Kidney (tissue), 14 donors: ENCODE measurements around the gene PFDN1. TPM values are rescaled to one million over a fixed set of nuclear protein-coding genes. Genes with fewer than 3 reads are reported as not detected.

Source experiments
- DNase-seq, 5 donors: peaks; one replicate each; pipeline ENCODE4 v3.0.0-alpha.2; 2013 to 2020
- FAIRE-seq: peaks from 2 replicates; lab custom pipeline; 2012; peaks lifted over from hg19 to GRCh38; lab: Jason Lieb, UNC
- H3K27ac ChIP-seq, 2 donors: one replicate each; pipeline ENCODE4 v1.7.0; 2013; ENCODE audit warnings: low read depth in 2 of 2, low read length in 2 of 2, inconsistent platforms in 1 of 2
- H3K27me3 ChIP-seq: one replicate; pipeline ENCODE4 v1.7.1; 2013; ENCODE audit warnings: low read length, inconsistent platforms; ENCODE audit not compliant: control insufficient read depth, insufficient read depth
- H3K36me3 ChIP-seq, 3 donors: one replicate each; pipeline versions ENCODE4 v1.7.0 to v1.7.1; 2013; ENCODE audit warnings: low read length in 3 of 3, control low read depth in 1 of 3, inconsistent platforms in 1 of 3; ENCODE audit not compliant: insufficient read depth in 3 of 3, control insufficient read depth in 2 of 3
- H3K4me1 ChIP-seq, 3 donors: one replicate each; pipeline versions ENCODE4 v1.7.0 to v1.7.1; 2013; ENCODE audit warnings: low read length in 3 of 3, inconsistent platforms in 1 of 3, low read depth in 1 of 3; ENCODE audit not compliant: control insufficient read depth in 2 of 3, insufficient read depth in 2 of 3
- H3K4me3 ChIP-seq, 3 donors: one replicate each; pipeline versions ENCODE4 v1.7.0 to v1.8.1; 2013; ENCODE audit warnings: low read length in 3 of 3, control low read depth in 1 of 3, inconsistent platforms in 1 of 3
- H3K9ac ChIP-seq, 3 donors: one replicate each; pipeline versions ENCODE4 v1.7.0 to v1.7.1; 2013; ENCODE audit warnings: low read length in 3 of 3, control low read depth in 1 of 3, inconsistent platforms in 1 of 3
- H3K9me3 ChIP-seq, 3 donors: one replicate each; pipeline versions ENCODE4 v1.7.0 to v1.7.1; 2013; ENCODE audit warnings: low read length in 3 of 3, control low read depth in 1 of 3, inconsistent platforms in 1 of 3; ENCODE audit not compliant: control insufficient read depth in 2 of 3, insufficient read depth in 1 of 3
- intact Hi-C: fragments of 100-400 bp; cut with DNase I; formaldehyde crosslinking; loops from one replicate; pipeline ENCODE4 v1.11.1; 2022
- polyA plus RNA-seq: library from polyadenylated mRNA; stranded (reverse); fragments of 350-450 nt; fragmentation: Illumina TruSeq; extraction: RNeasy Lipid Tissue Mini Kit (QIAGEN cat#74804); gene quantifications from one replicate; pipeline ENCODE4 v1.2.3, GENCODE V29; 2014; ENCODE audit warnings: low read depth, low replicate concordance; ENCODE audit not compliant: insufficient read depth
- total RNA-seq: library from RNA; stranded (reverse); fragmentation: NEBNext Ultra II Directional; extraction: Animal tissue kit (Norgen Biotek cat#: 25700); gene quantifications from one replicate; pipeline ENCODE4 v1.2.1, GENCODE V29; 2021
- TF ChIP-seq, protein P1 (sequence below): IDR thresholded peaks from 3 replicates; pipeline ENCODE4 v1.5.1; 2012; ENCODE audit warnings: mild to moderate bottlenecking, moderate library complexity, borderline replicate concordance; ENCODE audit not compliant: insufficient read depth; ENCODE audit errors: extremely low read depth
- donor health status: control.
- donor health status: control.
- donor health status: control.
- donor health status: control.
- donor health status: control.
- donor health status: DM: yes; HTN: yes; CAD: no.
- donor health status: Normal renal cell carcinoma (clear cell type).

The PFDN1 gene
- total and polyA plus RNA-seq, 2 donors from 2014 or later: 48.9 to 85.8 TPM

DNA sequence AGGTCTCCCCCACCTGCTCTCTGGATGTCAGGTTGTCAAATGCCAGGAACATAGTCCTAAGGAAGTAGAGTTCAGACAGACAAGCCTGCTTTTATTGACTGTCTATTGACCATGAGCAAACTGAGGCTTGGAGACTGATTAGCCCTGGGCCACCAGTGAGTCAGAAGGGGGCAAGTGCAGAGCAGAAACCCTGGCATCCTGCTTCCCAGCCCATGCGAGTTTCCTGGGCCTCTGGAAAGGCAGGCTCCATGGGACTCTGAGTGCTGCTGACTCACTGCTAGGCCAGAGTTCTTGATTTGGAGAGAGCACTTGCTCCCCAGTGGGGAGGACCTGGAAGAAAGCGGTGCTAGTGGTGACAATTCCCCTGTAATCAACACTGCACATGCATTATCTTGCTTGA, 46.3 kb upstream of the PFDN1 start:
- intact Hi-C loops: loop anchor here (5.0 kb wide), 1 partner anchor 102 kb away; no protein-coding TSS in a partner anchor
- H3K9me3 ChIP-seq: no peaks in the 10 kb centered on the region
- TF ChIP-seq, protein P1, sequence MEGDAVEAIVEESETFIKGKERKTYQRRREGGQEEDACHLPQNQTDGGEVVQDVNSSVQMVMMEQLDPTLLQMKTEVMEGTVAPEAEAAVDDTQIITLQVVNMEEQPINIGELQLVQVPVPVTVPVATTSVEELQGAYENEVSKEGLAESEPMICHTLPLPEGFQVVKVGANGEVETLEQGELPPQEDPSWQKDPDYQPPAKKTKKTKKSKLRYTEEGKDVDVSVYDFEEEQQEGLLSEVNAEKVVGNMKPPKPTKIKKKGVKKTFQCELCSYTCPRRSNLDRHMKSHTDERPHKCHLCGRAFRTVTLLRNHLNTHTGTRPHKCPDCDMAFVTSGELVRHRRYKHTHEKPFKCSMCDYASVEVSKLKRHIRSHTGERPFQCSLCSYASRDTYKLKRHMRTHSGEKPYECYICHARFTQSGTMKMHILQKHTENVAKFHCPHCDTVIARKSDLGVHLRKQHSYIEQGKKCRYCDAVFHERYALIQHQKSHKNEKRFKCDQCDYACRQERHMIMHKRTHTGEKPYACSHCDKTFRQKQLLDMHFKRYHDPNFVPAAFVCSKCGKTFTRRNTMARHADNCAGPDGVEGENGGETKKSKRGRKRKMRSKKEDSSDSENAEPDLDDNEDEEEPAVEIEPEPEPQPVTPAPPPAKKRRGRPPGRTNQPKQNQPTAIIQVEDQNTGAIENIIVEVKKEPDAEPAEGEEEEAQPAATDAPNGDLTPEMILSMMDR: no peak
- H3K9ac ChIP-seq: no peak overlapping the region
- no peak overlapping the region for H3K4me3 ChIP-seq
- no peaks in the 10 kb centered on the region for H3K36me3 ChIP-seq
- H3K27me3 ChIP-seq: no peaks in the 10 kb centered on the region
- H3K27ac ChIP-seq: no peak overlapping the region
- peaks cover 5 to 16% (median 6%) of the 10 kb centered on the region in 3 donors for H3K4me1 ChIP-seq
- DNase-seq (no peak), FAIRE-seq (no peak)

DNA sequence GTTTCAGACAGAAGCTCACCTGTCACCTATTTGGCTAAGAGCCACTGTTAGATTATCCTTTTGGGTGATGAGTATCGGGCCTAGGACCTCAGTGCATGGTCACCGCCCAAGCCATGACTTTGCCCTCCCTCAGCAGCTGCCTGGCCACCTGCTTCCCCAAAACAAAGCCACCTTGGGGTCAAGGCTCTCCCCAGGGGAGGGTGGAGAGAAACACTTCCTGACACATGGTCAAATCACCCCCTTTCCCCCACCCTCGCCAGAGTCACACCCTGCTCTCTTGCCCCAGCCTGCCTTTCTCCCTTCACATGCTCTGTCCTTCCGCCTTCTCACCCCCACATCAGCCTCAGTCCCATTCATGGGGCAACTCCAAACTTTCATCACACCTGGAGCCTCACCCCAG, 45.2 kb upstream of the PFDN1 start:
- FAIRE-seq: no peak
- peaks cover 5 to 19% (median 6%) of the 10 kb centered on the region in 3 donors for H3K4me1 ChIP-seq
- H3K4me3 ChIP-seq: no peak overlapping the region
- TF ChIP-seq, protein P1: no peak
- H3K36me3 ChIP-seq: no peaks in the 10 kb centered on the region
- no peaks in the 10 kb centered on the region for H3K27me3 ChIP-seq
- no peak for DNase-seq
- no peak overlapping the region for H3K9ac ChIP-seq
- no peak overlapping the region for H3K27ac ChIP-seq
- intact Hi-C loops: loop anchor here (5.0 kb wide), 1 partner anchor 101 kb away; no protein-coding TSS in a partner anchor
- no peaks in the 10 kb centered on the region for H3K9me3 ChIP-seq

DNA sequence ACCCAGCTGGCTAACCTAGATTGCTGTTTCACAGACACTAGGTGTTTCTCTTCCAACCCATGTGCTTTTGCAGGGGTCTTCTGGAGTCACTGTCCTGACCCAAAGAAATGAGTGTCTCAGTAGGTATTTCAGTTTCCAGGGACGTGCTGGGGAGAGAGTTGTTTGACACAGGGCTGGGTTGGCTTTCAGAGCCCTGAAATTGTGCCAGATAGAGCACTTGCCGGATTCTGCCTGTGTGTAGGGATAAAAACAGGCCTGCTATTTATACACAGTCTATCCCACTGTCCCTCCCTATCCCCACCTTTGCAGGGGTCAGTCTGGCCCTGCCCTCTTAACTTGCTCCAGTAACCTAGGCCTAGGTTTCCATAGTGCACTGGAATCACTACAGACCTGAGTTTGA, 44.5 kb upstream of the PFDN1 start:
- H3K4me1 ChIP-seq: peaks cover 5 to 19% (median 6%) of the 10 kb centered on the region in 3 donors

More for the DNA sequence above, 44.5 kb upstream of the PFDN1 start:
- Histone ChIP-seq H3K27ac (peak overlapping the region in 1 of 2 donors; percentile 52), H3K9ac (peak overlapping the region in 1 of 3 donors; percentile 29), H3K36me3 (no peaks in the 10 kb centered on the region), H3K4me3 (peak overlapping the region in 2 of 3 donors; percentile 65 to 69), H3K9me3 (no peaks in the 10 kb centered on the region), H3K27me3 (no peaks in the 10 kb centered on the region)
- no peak for DNase-seq
- no peak for FAIRE-seq
- intact Hi-C loops: loop anchor here (5.0 kb wide), 1 partner anchor 100 kb away; no protein-coding TSS in a partner anchor
- TF ChIP-seq, protein P1: no peak
